DND-41 (cell line): ENCODE results near the gene MRPL17.

Source experiments
- CTCF ChIP-seq: IDR thresholded peaks from 2 replicates; pipeline ENCODE4 v1.5.1; 2012; ENCODE audit warnings: borderline replicate concordance, low read length, moderate library complexity, mild to moderate bottlenecking; ENCODE audit not compliant: poor library complexity, severe bottlenecking; ENCODE audit errors: extremely low read depth
- EZH2 ChIP-seq: IDR thresholded peaks from 3 replicates; pipeline ENCODE4 v1.6.1; 2012; ENCODE audit warnings: borderline replicate concordance, low read depth, mild to moderate bottlenecking, moderate library complexity, low read length, inconsistent platforms; ENCODE audit not compliant: severe bottlenecking

- TF ChIP-seq CTCF: no peak
- no peak for TF ChIP-seq EZH2
These were observed 9.5 kb downstream of the MRPL17 start for GRCh38 chr11:6673523-6674218.
